Measurements from ENCODE around the gene PCSK6.

Gene PCSK6

GRCh38 chr15:101269479-101270223, 219.9 kb downstream of the PCSK6 start:
- CTCF ChIA-PET, result interaction anchor here (0.9 to 2.4 kb wide), 5 partner anchors 9 to 253 kb away, joined by 3 to 7 read pairs (median 3); no protein-coding TSS in a partner anchor
- POLR2A ChIA-PET, result no interaction called here
- peak; percentile 39 for TF ChIP-seq CTCF (IDR thresholded peaks at IDR 0.05; ENCODE audit: insufficient read depth, low read length, missing control alignments)
- DNase-seq (ENCODE audit: low read depth, low spot score), result no peak
- no peak overlapping the region for H3K4me3 ChIP-seq (ENCODE audit: low read depth, low read length)

- TF ChIP-seq CTCF (IDR thresholded peaks at IDR 0.05; ENCODE audit: insufficient read depth, low read length, missing control alignments), result no peak
Measured at GRCh38 chr15:101267320-101268104, 222.0 kb downstream of the PCSK6 start.

GRCh38 chr15:101266787-101267186, 222.7 kb downstream of the PCSK6 start:
- H3K4me3 ChIP-seq (ENCODE audit: low read depth, low read length), result no peak overlapping the region
- no peak for DNase-seq (ENCODE audit: low read depth, low spot score)
- POLR2A ChIA-PET, result interaction anchor here (1.4 to 1.5 kb wide), 3 partner anchors 15 to 243 kb away, joined by 3 to 10 read pairs (median 4); partner anchors contain the start of gene CHSY1
- CTCF ChIA-PET, result interaction anchor here (1.0 to 6.1 kb wide), 12 partner anchors 9 to 375 kb away, joined by 3 to 41 read pairs (median 6); no protein-coding TSS in a partner anchor
- no peak for TF ChIP-seq CTCF (IDR thresholded peaks at IDR 0.05; ENCODE audit: insufficient read depth, low read length, missing control alignments)

More at GRCh38 chr15:101267320-101268104, 222.0 kb downstream of the PCSK6 start:
- ChIA-PET POLR2A (interaction anchor here (0.7 to 1.5 kb wide), 5 partner anchors 16 to 247 kb away, joined by 3 to 10 read pairs (median 3); partner anchors contain the start of gene CHSY1), CTCF (interaction anchor here (1.0 to 6.1 kb wide), 15 partner anchors 9 to 374 kb away, joined by 3 to 41 read pairs (median 6); no protein-coding TSS in a partner anchor)
- peak; percentile 31 for DNase-seq (ENCODE audit: low read depth, low spot score)
- H3K4me3 ChIP-seq (ENCODE audit: low read depth, low read length), result no peak overlapping the region

- CTCF ChIA-PET, result interaction anchor here (1.0 to 6.1 kb wide), 7 partner anchors 8 to 376 kb away, joined by 3 to 43 read pairs (median 7); no protein-coding TSS in a partner anchor
- POLR2A ChIA-PET, result interaction anchor here (1.4 kb wide), 1 partner anchor 238 kb away, joined by 3 read pairs; no protein-coding TSS in a partner anchor
- TF ChIP-seq CTCF (IDR thresholded peaks at IDR 0.05; ENCODE audit: insufficient read depth, low read length, missing control alignments), result no peak
- no peak for DNase-seq (ENCODE audit: low read depth, low spot score)
- H3K4me3 ChIP-seq (ENCODE audit: low read depth, low read length), result no peak overlapping the region
Measured at GRCh38 chr15:101266034-101266433, 223.5 kb downstream of the PCSK6 start.

- ChIA-PET POLR2A (no interaction called here), CTCF (interaction anchor here (0.9 to 6.1 kb wide), 4 partner anchors 242 to 347 kb away, joined by 3 to 43 read pairs (median 22); no protein-coding TSS in a partner anchor)
- DNase-seq (ENCODE audit: low read depth, low spot score), result no peak
- H3K4me3 ChIP-seq (ENCODE audit: low read depth, low read length), result no peak overlapping the region
- TF ChIP-seq CTCF (IDR thresholded peaks at IDR 0.05; ENCODE audit: insufficient read depth, low read length, missing control alignments), result no peak
Measured at GRCh38 chr15:101264911-101265641, 224.4 kb downstream of the PCSK6 start.

Data from AG04449 (cell line).